HG03457 (cell line): Measurements from ENCODE around the gene SKIL.
"Not testable (repeated sequence)": the region's sequence is repeated elsewhere in the genome, so short reads cannot be mapped to it uniquely, and the experiment has no call there.

Experiments
- ATAC-seq: cut with Tn5 transposase; IDR thresholded peaks from one replicate; pipeline ENCODE4 v1.9.1; 2021; ENCODE audit warnings: moderate number of reproducible peaks; ENCODE audit not compliant: unreplicated experiment

SKIL gene

GRCh38 chr3:170357176-170358041 lies at the start of gene SKIL:
Gene SKIL, plus strand, starts transcription at chr3:170357715. Its CDS starts 2,617 bp downstream, at chr3:170360332.
- peak; percentile 47 for ATAC-seq

GRCh38 chr3:170309046-170309445 lies 48.5 kb upstream of the SKIL start:
- ATAC-seq = no peak

GRCh38 chr3:170317954-170318353 lies 39.6 kb upstream of the SKIL start:
- no peak for ATAC-seq

- ATAC-seq = no peak
These were observed 36.9 kb upstream of the SKIL start for GRCh38 chr3:170320461-170321121.

GRCh38 chr3:170321321-170322034 lies 36.0 kb upstream of the SKIL start:
- ATAC-seq = no peak

- ATAC-seq = no peak
These were observed 34.8 kb upstream of the SKIL start for GRCh38 chr3:170322566-170323269.

GRCh38 chr3:170323331-170323730 lies 34.2 kb upstream of the SKIL start:
- ATAC-seq = no peak

- no peak for ATAC-seq
These were observed 32.6 kb upstream of the SKIL start for GRCh38 chr3:170324962-170325361.

GRCh38 chr3:170327040-170327808 lies 30.3 kb upstream of the SKIL start:
- ATAC-seq = no peak

- not testable (repeated sequence) for ATAC-seq
These were observed 29.5 kb upstream of the SKIL start for GRCh38 chr3:170327868-170328548.

GRCh38 chr3:170330366-170330765 lies 27.1 kb upstream of the SKIL start:
- ATAC-seq = no peak

- no peak for ATAC-seq
These were observed 26.4 kb upstream of the SKIL start for GRCh38 chr3:170331143-170331542.

- no peak for ATAC-seq
These were observed 20.1 kb upstream of the SKIL start for GRCh38 chr3:170337420-170337819.

- ATAC-seq = no peak
These were observed 18.7 kb upstream of the SKIL start for GRCh38 chr3:170338690-170339340.

GRCh38 chr3:170342273-170342672 lies 15.2 kb upstream of the SKIL start:
- not testable (repeated sequence) for ATAC-seq

GRCh38 chr3:170343859-170344258 lies 13.7 kb upstream of the SKIL start:
- not testable (repeated sequence) for ATAC-seq

GRCh38 chr3:170344971-170345370 lies 12.5 kb upstream of the SKIL start:
- ATAC-seq = no peak

GRCh38 chr3:170346481-170347392 lies 10.8 kb upstream of the SKIL start:
- ATAC-seq = no peak
